ENCODE results near the gene STAB1.
"Not testable (repeated sequence)": the region's sequence is repeated elsewhere in the genome, so short reads cannot be mapped to it uniquely, and the experiment has no call there.

Gene STAB1

GRCh38 chr3:52521881-52522650 lies 26.9 kb downstream of the STAB1 start:
- DNase-seq (ENCODE audit: low read depth in 1 of 2, low spot score in 1 of 2), result no peak

- DNase-seq (ENCODE audit: low read depth in 1 of 2, low spot score in 1 of 2), result no peak
These were observed 27.6 kb downstream of the STAB1 start for GRCh38 chr3:52522651-52523251.

GRCh38 chr3:52523386-52524257 lies 28.5 kb downstream of the STAB1 start:
- DNase-seq (ENCODE audit: low read depth in 1 of 2, low spot score in 1 of 2), result no peak

- DNase-seq (ENCODE audit: low read depth in 1 of 2, low spot score in 1 of 2), result no peak
These were observed 29.2 kb downstream of the STAB1 start for GRCh38 chr3:52524258-52524751.

GRCh38 chr3:52524752-52525679 lies 29.9 kb downstream of the STAB1 start:
- no peak for DNase-seq (ENCODE audit: low read depth in 1 of 2, low spot score in 1 of 2)

- DNase-seq (ENCODE audit: low read depth in 1 of 2, low spot score in 1 of 2), result no peak
These were observed 30.8 kb downstream of the STAB1 start for GRCh38 chr3:52525680-52526561.

- not testable (repeated sequence) for DNase-seq (ENCODE audit: low read depth in 1 of 2, low spot score in 1 of 2)
These were observed 31.5 kb downstream of the STAB1 start for GRCh38 chr3:52526671-52527038.

GRCh38 chr3:52527039-52527731 lies 32.0 kb downstream of the STAB1 start:
- DNase-seq (ENCODE audit: low read depth in 1 of 2, low spot score in 1 of 2), result no peak

GRCh38 chr3:52527732-52528585 lies 32.8 kb downstream of the STAB1 start:
- DNase-seq (ENCODE audit: low read depth in 1 of 2, low spot score in 1 of 2), result no peak

- DNase-seq (ENCODE audit: low read depth in 1 of 2, low spot score in 1 of 2), result no peak
These were observed 33.6 kb downstream of the STAB1 start for GRCh38 chr3:52528586-52529375.

- no peak for DNase-seq (ENCODE audit: low read depth in 1 of 2, low spot score in 1 of 2)
These were observed 34.5 kb downstream of the STAB1 start for GRCh38 chr3:52529376-52530333.

GRCh38 chr3:52530918-52531826 lies 36.0 kb downstream of the STAB1 start:
- peak in 1 of 2 donors; percentile 0 for DNase-seq (ENCODE audit: low read depth in 1 of 2, low spot score in 1 of 2)

- DNase-seq (ENCODE audit: low read depth in 1 of 2, low spot score in 1 of 2), result peak in 1 of 2 donors; percentile 1
These were observed 36.9 kb downstream of the STAB1 start for GRCh38 chr3:52531860-52532516.

- DNase-seq (ENCODE audit: low read depth in 1 of 2, low spot score in 1 of 2), result no peak
These were observed 37.3 kb downstream of the STAB1 start for GRCh38 chr3:52532517-52532837.

Data from stimulated activated CD4-positive, alpha-beta T cell treated with anti-CD3 and anti-CD28 coated beads, Interleukin-15, amount 100 ng/mL, for 1 hour (primary cell).